Spleen (tissue), 11 donors: ENCODE measurements around the gene A2ML1. TPM values are rescaled to one million over a fixed set of nuclear protein-coding genes. Genes with fewer than 3 reads are reported as not detected.
"Not testable (repeated sequence)": the region's sequence is repeated elsewhere in the genome, so short reads cannot be mapped to it uniquely, and the experiment has no call there.

ENCODE experiments used
- DNase-seq: peaks from one replicate; pipeline ENCODE4 v3.0.0-alpha.2; 2020
- H3K27ac ChIP-seq, 8 donors: fragments of 200-600 bp; sonication (generic) in 7 of 8; 1 replicate in 4 of 8; 2 replicates in 4 of 8; pipeline versions ENCODE4 v1.5.0 to v1.8.0; 2016 to 2021; ENCODE audit warnings: inconsistent platforms in 4 of 8, mild to moderate bottlenecking in 4 of 8, moderate library complexity in 1 of 8
- H3K27me3 ChIP-seq, 7 donors: fragments of 200-600 bp; sonication (generic) in 6 of 7; replicated peaks in 1 of 7; 1 replicate in 4 of 7; 2 replicates in 3 of 7; pipeline versions ENCODE4 v1.5.0 to v1.8.0; 2016 to 2021; ENCODE audit warnings: inconsistent platforms in 3 of 7, mild to moderate bottlenecking in 1 of 7
- H3K36me3 ChIP-seq, 6 donors: fragments of 200-600 bp; sonication (generic) in 5 of 6; 1 replicate in 4 of 6; 2 replicates in 2 of 6; pipeline versions ENCODE4 v1.5.0 to v1.8.0; 2016 to 2021; ENCODE audit warnings: inconsistent platforms in 2 of 6
- H3K4me1 ChIP-seq, 6 donors: fragments of 200-600 bp; sonication (generic) in 5 of 6; 1 replicate in 3 of 6; 2 replicates in 3 of 6; pipeline versions ENCODE4 v1.5.0 to v1.8.0; 2016 to 2021; ENCODE audit warnings: inconsistent platforms in 3 of 6
- H3K4me3 ChIP-seq, 8 donors: fragments of 200-600 bp; sonication (generic) in 7 of 8; 1 replicate in 4 of 8; 2 replicates in 4 of 8; pipeline versions ENCODE4 v1.5.0 to v1.8.0; 2016 to 2021; ENCODE audit warnings: inconsistent platforms in 4 of 8, mild to moderate bottlenecking in 4 of 8, moderate library complexity in 2 of 8
- H3K9me3 ChIP-seq, 8 donors: fragments of 200-600 bp; sonication (generic) in 7 of 8; 1 replicate in 4 of 8; 2 replicates in 4 of 8; pipeline versions ENCODE4 v1.5.0 to v1.8.0; 2016 to 2021; ENCODE audit warnings: inconsistent platforms in 4 of 8
- POLR2A ChIP-seq, 3 donors: fragments of 450-650 bp; IDR thresholded peaks; one replicate each; pipeline ENCODE4 v1.5.1; 2017; ENCODE audit warnings: antibody characterized with exemption in 3 of 3, mild to moderate bottlenecking in 1 of 3
- POLR2AphosphoS5 ChIP-seq, 3 donors: sonication (generic); formaldehyde crosslinking; IDR thresholded peaks; one replicate each; pipeline ENCODE4 v1.5.1; 2017; ENCODE audit warnings: antibody characterized with exemption in 3 of 3
- WGBS, 5 donors: extraction: QIAGEN DNeasy Blood & Tissue Kit in 3 of 5; methylation state at CpG; one replicate each; pipeline versions ENCODE4 v1.1.5 to v1.1.7; 2013 to 2018; 5-methylcytosine and 5-hydroxymethylcytosine counted together
- intact Hi-C: fragments of 100-400 bp; cut with DNase I; formaldehyde crosslinking; loops from one replicate; pipeline ENCODE4 v1.15.0; 2023; ENCODE audit warnings: low total_unique reads
- polyA plus RNA-seq, 3 donors: library from polyadenylated mRNA; stranded (reverse); fragments of 200-250 nt; gene quantifications; one replicate each; pipeline ENCODE4 v1.2.1, GENCODE V29; 2013
- total RNA-seq, 7 donors: library from RNA; depleted of rRNA in 3 of 7; stranded (reverse); fragments of >200 nt in 3 of 7; fragmentation: NEBNext Ultra II Directional in 4 of 7; extraction: Animal tissue kit (Norgen Biotek cat#: 25700) in 4 of 7; gene quantifications; one replicate each; pipeline versions ENCODE4 v1.1.0 to v1.2.1, GENCODE V29; 2016 to 2021
- TF ChIP-seq, protein P1 (sequence below), 11 experiments: fragments of 200-600 bp in 7 of 11; fragments of 450-650 bp in 4 of 11; sonication (generic) in 4 of 11; IDR thresholded peaks in 8 of 11; conservative IDR thresholded peaks in 3 of 11; 1 replicate in 7 of 11; 2 replicates in 4 of 11; pipeline versions ENCODE4 v1.4.0 to v1.8.0; 2016 to 2021; ENCODE audit warnings: antibody characterized with exemption in 11 of 11, inconsistent platforms in 4 of 11, mild to moderate bottlenecking in 1 of 11
- donor health status: healthy with polysubstance abuse.
- donor health status: DM: no; HTN: no; CAD: no; lungs with moderate emphysema.
- donor health status: DM: no; HTN: no; CAD: no.
- donor health status: Bipolar disorder and iron deficiency.
- donor health status: healthy.
- donor health status: DM: no; HTN: no; CAD: no.
- donor health status: DM: yes; HTN: yes; CAD: no.

The A2ML1 gene
- total and polyA plus RNA-seq, 10 donors = 0.02 to 0.22 (median 0.02) TPM; not detected in 7

DNA sequence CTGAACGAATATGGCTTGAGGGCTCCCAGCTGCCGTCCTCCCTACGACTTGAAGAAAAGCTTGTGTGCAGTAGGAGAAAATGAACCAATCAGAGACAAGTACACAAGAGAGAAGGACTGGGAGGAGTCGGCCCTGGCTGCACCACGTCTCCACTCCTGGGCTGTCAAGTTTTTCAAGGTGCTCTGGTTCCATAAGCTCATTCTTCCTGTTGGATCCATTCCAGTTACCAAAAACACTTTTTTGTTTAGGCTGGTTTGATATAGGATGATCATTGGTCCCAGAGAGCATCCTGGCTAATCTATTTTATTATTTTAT is 2.8 kb upstream of the A2ML1 start:
- no peaks in the 10 kb centered on the region for H3K36me3 ChIP-seq
- H3K27me3 ChIP-seq = no peaks in the 10 kb centered on the region
- no peaks in the 10 kb centered on the region for H3K4me1 ChIP-seq
- no peak for TF ChIP-seq POLR2A (IDR thresholded peaks at IDR 0.05)
- TF ChIP-seq, protein P1, sequence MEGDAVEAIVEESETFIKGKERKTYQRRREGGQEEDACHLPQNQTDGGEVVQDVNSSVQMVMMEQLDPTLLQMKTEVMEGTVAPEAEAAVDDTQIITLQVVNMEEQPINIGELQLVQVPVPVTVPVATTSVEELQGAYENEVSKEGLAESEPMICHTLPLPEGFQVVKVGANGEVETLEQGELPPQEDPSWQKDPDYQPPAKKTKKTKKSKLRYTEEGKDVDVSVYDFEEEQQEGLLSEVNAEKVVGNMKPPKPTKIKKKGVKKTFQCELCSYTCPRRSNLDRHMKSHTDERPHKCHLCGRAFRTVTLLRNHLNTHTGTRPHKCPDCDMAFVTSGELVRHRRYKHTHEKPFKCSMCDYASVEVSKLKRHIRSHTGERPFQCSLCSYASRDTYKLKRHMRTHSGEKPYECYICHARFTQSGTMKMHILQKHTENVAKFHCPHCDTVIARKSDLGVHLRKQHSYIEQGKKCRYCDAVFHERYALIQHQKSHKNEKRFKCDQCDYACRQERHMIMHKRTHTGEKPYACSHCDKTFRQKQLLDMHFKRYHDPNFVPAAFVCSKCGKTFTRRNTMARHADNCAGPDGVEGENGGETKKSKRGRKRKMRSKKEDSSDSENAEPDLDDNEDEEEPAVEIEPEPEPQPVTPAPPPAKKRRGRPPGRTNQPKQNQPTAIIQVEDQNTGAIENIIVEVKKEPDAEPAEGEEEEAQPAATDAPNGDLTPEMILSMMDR (IDR thresholded peaks at IDR 0.05 in 8 of 11, conservative IDR thresholded peaks at IDR 0.05 in 3 of 11) = no peak
- no peak for TF ChIP-seq POLR2AphosphoS5 (IDR thresholded peaks at IDR 0.05)
- H3K4me3 ChIP-seq = no peak overlapping the region
- no peak overlapping the region for H3K27ac ChIP-seq
- H3K9me3 ChIP-seq = no peaks in the 10 kb centered on the region
- no peak for DNase-seq
- intact Hi-C loops = no loop called here
- WGBS, 5 donors = 56 to 85% (median 70%) methylated on average over 5 of the region's 5 CpGs

DNA sequence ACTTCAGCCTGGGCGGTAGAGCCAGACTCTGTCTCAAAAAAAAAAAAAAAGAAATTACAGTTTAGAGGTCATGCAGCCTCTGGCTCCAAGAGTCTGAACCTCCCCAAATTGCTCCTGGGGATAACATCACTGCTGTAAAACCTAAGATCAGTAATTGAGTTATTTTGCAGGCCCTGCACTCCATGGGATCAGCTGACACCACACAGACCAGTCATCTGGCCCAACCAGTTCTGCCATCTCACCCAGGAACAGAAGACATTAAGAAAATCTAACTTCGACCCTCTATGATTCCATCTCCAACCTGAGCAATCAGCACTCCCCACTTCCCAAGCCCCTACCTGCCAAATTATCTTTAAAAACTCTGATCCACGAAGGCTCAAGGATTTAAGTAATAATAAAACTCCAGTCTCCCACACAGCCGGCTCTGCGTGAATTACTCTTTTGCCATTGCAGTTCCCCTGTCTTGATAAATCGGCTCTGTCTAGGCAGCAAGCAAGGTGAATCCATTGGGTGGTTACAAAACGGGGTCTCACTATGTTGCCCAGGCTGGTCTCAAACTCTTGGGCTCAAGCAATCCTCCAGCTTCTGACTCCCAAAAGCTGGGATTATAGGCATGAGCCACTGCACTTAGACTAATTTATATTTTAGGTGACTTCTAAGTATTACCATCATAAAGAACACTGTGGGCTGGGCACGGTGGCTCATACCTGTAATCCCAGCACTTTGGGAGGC is 1.6 kb upstream of the A2ML1 start:
- not testable (repeated sequence) for H3K4me1 ChIP-seq, H3K4me3 ChIP-seq, H3K36me3 ChIP-seq, DNase-seq, H3K27me3 ChIP-seq, H3K9me3 ChIP-seq, H3K27ac ChIP-seq
- WGBS, 5 donors = 87 to 95% (median 93%) methylated on average over 7 to 8 of the region's 8 CpGs
- intact Hi-C loops = loop anchor here (5.0 kb wide), 1 partner anchor 139 kb away; no protein-coding TSS in a partner anchor

DNA sequence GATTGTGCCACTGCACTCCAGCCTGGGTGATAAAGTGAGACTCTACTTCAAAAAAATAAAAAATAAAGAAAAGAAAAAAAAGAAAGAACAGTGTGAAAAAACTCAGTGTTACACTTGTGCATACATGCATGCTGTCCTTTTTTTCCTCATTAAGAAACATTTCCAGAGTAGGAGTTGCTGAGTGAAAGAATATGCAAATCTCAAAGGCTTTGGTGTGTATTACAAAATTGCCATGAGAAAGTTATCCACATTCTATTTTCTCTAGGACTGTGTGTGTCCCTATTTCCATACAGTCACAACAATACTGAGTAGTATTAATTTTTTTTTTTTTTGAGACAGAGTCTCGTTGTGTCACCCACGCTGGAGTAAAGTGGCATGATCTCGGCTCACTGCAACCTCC is 830 bp upstream of the A2ML1 start:
- Histone ChIP-seq H3K27ac (no peak overlapping the region), H3K27me3 (no peaks in the 10 kb centered on the region), H3K9me3 (peaks cover 0 to 12% (median 6%) of the 10 kb centered on the region in 8 donors), H3K4me1 (no peaks in the 10 kb centered on the region), H3K36me3 (no peaks in the 10 kb centered on the region), H3K4me3 (no peak overlapping the region)
- no peak for DNase-seq
- intact Hi-C loops = loop anchor here (5.0 kb wide), 1 partner anchor 139 kb away; no protein-coding TSS in a partner anchor
- TF ChIP-seq, protein P1 (IDR thresholded peaks at IDR 0.05 in 8 of 11, conservative IDR thresholded peaks at IDR 0.05 in 3 of 11) = no peak
- 78 to 91% (median 90%) methylated on average over 3 of the region's 3 CpGs for WGBS, 5 donors

GRCh38 chr12:8823565-8824300 is 1.3 kb downstream of the A2ML1 start:
- peaks cover 0 to 15% (median 6%) of the 10 kb centered on the region in 8 donors for H3K9me3 ChIP-seq
- H3K27me3 ChIP-seq = no peaks in the 10 kb centered on the region
- DNase-seq = no peak
- intact Hi-C loops = loop anchor here (5.0 kb wide), 1 partner anchor 141 kb away; no protein-coding TSS in a partner anchor
- H3K4me1 ChIP-seq = no peaks in the 10 kb centered on the region
- H3K4me3 ChIP-seq = no peak overlapping the region
- H3K27ac ChIP-seq = no peak overlapping the region
- TF ChIP-seq, protein P1 (IDR thresholded peaks at IDR 0.05 in 8 of 11, conservative IDR thresholded peaks at IDR 0.05 in 3 of 11) = peak in 8 of 11 experiments; percentile 38 to 69 (median 45)
- TF ChIP-seq POLR2A (IDR thresholded peaks at IDR 0.05) (no peak), POLR2AphosphoS5 (IDR thresholded peaks at IDR 0.05) (no peak)
- H3K36me3 ChIP-seq = no peaks in the 10 kb centered on the region
- WGBS, 5 donors = 58 to 73% (median 64%) methylated on average over 8 of the region's 8 CpGs
